NCI-H69 (cell line): ENCODE results near the gene PCDH1.

Experiments used
- DNase-seq: peaks from one replicate; lab custom pipeline; 2025; lab: John Stamatoyannopoulos, UW

The PCDH1 gene

DNA sequence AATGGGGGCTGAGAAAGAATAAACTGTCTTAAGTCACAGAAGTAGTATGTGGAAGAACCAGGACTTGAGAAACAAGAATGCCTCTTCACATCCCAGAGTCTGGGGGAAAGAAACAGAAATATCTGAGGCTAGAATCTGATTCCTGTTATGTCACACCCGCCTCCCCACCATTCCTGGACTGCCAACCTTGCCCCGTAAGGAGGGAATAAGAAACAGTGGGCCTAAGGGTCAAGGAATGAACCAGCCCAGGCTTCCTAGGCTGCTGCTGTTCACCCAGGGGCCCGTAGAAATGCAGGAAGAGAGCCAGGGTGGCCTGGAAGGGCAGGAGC lies 4.3 kb downstream of the PCDH1 start:
- DNase-seq: no peak

DNA sequence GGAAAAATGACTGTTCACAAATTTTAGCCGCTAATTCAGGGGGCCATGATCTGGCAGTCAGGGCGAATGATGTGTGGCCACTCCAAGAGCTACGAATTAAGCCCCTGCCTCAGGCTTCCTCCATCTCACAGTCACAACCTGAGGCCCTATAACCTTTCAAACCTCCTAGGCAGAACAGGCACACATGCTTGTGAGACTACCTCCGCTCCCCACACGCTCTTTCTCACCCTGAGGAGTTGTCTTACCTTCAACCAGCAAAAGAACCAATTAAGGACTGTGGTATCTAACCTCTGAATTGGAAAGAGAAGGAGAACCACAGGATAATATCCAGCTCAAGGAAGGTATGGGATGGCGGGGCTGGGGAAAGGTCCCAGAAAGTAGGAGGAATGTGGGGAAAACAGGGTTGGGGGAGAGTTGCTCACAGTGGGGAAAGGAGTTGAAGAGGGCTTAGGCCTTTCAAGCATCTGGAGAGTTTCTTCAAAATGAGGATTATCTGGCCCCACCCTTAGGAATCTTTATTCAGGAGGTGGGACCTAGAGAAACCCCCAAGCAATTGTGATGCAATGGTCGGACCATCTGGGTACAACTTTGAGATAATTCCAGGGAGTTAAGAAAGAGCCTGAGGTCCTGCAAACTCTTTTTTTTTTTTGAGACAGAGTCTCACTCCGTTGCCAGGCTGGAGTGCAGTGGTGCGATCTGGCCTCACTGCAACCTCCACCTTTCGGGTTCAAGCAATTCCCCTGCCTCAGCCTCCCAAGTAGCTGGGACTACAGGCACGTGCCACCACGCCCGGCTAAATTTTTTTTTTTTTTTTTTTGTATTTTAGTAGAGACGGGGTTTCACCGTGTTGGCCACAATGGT lies 5.5 kb downstream of the PCDH1 start:
- DNase-seq: no peak

DNA sequence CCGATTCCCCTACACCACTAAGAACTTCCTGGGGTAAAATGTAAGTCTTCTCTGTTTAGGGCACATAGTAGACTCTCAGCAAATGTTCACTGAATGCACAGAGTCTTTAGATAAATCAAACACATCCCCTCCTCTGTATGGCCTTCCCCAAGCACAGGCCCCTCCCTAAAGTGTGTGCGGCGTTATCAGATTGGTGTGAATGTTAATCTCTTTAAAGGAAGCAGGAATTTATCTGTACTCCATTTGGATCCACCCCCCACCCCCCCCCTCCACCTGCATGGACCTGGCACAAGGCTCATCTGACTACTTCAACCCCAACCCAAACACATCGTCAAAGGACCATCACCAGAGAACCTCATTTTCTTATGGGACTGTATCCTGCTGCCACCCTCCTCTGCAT lies 6.3 kb downstream of the PCDH1 start:
- DNase-seq: no peak

DNA sequence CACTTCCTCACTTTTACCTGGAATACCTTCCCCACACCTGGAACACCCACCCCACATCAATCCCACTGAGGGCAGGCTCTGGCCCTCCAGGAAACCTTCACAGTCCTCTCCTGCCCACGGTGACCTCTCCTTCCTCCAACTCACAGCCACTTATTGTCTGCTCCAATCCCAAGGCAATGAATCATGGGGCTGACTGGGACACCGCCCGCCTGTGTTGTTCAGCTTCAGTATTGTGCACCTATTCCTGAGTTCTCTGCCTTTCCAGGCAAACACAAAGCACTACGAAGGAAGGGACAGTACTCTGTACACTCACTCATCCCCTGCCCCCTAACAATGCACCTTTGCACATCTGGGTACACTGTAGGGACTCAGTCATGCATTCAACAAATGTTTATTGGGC lies 7.3 kb downstream of the PCDH1 start:
- no peak for DNase-seq

DNA sequence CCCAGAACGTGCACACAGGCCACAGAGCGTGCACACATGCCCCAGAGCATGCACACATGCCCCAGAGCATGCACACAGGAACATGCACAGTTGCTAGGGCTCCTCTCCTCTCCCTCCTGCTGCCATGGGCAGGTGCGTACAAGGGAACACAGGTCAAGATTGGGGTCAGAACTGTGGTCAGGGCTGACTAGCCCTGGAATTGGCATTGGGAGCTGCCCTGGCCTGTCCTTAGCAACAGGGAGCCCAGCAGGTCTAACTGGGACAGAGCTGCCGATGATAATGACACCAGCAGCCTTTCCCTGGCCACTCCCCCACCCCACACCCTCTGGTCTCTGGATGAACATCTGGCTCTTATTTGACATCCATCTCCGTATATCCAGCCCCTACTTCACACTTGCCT lies 8.0 kb downstream of the PCDH1 start:
- no peak for DNase-seq

DNA sequence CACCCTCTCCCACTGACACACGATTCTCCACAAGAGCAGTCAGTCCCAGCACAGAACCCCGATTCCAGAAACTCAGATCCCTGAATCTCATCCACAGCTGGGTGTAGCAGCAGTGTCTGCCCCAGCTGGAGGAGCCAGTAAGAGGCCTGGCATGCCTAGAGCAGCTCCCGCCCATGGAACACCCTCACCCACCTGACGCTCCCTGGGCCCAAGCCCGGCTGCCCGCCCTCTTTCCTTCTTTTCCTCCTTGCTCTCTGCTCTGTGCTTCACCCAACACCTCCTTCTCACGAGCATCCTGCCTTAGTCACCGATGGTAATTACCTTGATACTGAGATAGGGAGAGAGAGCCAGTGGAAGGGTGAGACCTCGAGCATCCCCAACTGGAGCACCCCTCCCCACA lies 8.7 kb downstream of the PCDH1 start:
- no peak for DNase-seq

DNA sequence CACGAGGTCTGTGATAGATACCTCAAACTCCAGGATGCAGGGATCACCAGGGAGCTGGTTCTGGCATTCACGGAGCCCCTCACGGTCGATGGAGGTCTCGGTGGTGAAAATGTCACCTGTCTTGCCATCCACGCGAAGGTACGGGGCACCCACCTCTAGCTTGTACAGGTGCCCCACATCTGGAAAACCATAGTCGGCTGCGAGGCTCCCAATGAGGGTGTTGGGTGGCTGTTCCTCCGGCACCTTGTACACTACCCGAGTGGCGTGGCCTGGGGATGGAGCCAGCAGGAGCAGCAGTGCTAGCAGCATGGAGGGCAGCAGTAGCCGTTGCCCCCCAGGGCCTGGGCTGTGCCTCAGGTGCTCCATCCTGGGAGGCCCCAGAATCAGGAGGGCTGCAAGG lies 9.2 kb downstream of the PCDH1 start:
- DNase-seq: no peak

DNA sequence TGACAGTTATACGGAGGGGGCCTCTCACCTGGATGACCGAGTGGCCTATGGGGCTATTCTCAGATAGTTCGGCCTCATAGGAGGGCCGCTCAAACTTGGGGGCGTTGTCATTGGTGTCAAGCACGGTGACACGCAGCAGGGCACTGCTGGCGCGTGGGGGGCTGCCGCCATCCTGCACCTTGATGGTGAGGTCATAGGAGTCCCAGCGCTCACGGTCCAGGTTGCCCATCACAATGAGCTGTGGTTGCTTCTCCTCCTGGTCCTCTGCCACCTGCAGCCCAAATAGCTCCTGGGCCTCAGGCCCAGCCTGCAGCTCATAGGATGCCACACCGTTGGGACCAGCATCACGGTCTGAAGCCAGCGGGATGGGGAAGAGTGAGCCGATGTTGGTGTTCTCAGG lies 9.7 kb downstream of the PCDH1 start:
- no peak for DNase-seq

DNA sequence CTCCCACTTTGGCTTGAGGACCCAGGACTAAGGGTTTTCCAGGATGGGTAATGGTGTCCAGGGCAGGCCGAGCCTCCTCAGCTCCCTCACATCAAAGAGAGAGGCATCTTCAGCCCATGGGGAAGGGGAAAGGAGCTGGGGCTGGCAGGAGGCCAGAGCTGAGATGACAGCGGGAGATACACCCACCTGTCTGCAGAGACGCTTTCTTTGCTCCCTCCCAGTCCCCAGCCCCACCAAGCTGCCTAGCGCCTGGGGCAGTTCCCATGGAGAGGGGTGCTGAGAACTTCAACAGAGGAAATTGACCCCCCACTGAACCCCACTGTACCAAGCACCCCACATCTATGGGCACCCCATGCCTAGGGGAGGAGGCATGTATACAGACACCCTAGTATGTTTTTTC lies 10.6 kb downstream of the PCDH1 start:
- DNase-seq: peak; percentile 33

DNA sequence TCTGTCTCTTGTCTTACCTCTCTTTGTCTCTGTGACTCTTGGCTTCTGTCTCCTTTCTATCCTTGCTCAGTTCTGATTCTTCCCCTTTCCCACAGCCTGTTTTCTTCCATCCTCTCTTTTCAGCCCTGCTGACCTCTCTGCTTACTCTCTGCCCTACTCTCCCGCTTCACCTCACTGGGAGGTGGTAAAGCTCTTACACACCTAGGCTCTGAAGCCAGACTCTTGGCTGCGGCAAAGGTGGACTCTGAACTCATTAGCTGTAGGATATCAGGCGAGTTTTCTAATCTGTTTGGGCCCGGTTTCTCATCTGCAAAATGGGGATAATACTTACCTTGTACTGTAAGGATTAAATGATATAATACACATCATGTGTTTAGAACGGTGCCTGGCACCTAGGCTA lies 11.1 kb downstream of the PCDH1 start:
- no peak for DNase-seq

DNA sequence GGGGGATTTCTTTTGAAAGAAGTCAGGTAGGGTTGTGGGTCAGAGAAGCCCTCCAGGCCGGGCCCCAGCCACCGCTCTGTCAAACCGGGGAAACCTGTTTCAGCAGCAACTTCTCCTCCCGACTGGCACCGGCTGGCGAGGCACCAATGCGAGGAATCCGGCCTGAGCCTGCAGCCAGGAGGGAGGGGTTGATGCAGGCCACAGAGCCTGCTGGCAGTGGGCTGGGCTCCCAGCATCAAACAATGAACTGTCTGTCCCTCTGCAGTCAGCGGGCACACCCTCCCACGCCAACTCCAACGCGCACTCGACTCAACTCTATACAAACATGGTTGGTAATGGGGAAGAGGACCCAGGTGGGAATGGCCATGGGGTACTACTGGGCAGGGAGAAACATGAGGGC lies 12.1 kb downstream of the PCDH1 start:
- DNase-seq: peak; percentile 49

DNA sequence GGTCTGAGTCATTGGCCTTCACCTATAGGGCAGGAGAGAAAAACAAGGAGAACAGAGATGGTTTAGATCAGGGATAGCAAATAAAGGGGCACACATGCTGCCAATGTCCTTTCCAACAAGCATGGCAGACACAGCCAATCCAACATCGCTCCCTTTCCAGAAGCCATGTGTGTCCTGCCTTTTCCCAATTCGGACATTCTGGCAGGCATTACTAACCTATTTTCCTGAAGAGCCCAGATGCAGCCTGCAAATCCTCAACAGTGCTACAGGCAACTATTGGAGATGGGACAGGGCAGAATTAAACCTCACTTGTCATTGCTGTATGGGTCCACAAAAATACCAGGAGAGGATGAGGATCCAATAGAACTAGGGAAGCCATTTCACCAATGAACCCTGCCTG lies 12.8 kb downstream of the PCDH1 start:
- DNase-seq: no peak

DNA sequence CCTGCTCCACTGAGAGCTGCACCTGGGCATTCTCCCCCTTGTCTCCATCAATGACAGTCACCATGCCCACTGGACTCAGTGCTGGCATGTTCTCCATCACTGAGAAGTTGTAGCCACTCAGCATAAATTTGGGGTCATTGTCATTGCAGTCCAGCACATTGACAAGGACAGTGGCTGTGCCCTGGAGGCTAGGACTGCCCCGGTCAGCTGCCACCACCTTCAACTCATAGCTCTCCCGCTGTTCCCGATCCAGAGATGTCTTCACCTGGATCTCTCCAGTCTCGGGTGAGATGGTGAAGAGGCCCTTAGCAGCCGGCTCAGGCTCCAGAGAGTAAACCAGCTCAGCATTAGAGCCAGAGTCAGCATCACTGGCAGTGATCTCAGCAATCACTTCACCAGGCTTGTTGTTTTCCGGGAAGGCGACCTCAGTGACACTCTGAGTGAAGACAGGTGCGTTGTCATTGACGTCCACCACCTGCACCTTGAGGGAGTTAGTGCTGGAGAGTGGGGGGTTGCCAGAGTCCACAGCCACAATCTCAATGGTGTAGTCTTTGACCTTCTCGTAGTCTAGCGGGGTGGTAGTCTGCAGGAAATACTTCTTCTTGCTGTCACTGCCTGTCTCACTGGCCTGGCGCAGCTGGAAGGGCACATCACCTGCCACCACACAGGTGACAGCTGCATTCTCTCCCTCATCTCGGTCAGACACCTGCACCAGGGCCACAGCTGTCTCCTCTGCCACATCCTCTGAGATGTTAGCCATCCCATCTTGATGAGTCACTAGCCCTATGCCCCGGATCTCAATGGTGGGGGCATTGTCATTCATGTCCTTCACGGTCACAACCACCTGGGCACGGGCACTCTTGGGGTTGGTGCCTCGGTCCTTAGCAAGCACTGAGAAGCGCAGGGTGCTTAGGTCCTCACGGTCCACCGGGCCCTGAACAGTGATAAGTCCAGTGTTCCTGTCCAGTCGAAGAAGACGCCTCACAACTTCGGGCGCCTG lies 13.5 kb downstream of the PCDH1 start:
- no peak for DNase-seq

DNA sequence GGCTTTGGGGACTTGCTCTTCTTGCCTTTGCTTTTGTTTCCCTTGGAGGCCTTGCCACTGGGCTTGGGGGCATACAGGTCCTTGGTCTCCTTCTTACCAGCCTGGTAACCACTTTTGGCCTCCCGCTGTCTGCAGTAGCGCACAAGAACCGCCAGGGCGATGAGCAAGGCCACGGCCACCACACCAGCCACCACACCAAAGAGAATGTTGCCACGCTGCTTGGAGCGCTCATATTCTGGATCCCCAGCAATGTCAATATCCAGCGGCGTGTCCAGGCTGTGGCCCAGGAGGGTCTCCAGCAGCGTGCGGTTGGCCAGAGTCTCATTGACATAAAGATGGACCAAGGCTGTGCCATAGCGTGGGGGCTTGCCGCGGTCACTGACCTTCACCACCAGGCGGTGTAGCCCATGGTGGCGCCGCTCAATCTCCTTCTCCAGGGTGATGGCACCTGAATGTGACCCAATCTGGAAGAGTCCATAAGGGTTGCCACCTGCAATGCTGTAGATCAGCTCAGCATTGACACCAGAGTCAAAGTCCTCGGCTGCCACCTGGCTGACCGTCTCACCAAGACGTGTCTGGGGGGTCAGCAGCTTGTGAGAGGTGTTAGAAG lies 14.5 kb downstream of the PCDH1 start:
- no peak for DNase-seq

DNA sequence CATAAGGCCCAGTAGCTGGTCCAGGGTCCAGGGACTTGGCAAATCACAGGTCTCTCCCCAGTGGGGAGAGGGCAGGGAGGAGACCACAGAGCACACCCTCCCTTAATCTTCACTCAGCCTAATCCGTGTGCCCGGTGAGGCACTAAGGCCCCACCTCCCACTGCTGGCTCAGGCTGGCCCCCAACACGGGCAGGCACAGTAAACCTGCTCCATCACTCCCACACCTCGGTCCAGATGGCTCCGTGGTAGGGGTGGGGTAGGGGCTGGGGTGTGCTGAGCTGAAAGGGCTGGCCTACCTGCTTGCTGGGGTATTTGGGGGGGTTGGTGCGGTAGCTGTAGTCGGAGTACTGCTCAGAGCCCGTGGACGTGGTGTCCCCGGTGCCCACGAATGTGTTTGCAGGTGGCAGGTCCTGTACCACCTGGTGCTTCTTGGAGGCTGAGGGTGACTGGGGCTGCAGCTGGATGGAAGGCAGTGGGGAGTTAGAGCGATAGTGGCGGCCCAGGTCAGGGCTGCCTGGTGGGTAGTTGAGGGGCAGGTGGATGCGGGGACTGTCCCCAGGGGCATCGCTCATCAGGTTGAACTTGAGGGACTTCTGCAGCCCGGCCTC lies 15.2 kb downstream of the PCDH1 start:
- DNase-seq: no peak

DNA sequence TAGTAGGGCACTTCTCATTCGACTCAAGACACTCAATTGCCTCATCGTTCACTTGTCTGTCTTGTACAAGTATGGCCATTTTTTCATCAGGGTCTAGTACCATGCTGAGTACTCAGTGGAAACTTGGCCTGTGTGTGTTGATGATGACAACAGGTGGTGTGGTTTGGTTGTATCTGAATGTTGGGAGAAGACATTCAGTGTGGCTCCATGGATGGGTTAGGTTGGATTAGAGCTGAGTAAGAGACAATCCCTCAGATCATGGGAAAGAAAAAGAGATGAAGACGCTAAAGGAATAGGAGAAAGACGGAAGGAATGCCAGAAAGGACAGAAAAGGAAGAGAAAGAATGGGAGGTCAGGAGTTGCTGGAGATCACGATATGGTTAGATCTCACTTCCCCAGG lies 17.0 kb downstream of the PCDH1 start:
- no peak for DNase-seq

DNA sequence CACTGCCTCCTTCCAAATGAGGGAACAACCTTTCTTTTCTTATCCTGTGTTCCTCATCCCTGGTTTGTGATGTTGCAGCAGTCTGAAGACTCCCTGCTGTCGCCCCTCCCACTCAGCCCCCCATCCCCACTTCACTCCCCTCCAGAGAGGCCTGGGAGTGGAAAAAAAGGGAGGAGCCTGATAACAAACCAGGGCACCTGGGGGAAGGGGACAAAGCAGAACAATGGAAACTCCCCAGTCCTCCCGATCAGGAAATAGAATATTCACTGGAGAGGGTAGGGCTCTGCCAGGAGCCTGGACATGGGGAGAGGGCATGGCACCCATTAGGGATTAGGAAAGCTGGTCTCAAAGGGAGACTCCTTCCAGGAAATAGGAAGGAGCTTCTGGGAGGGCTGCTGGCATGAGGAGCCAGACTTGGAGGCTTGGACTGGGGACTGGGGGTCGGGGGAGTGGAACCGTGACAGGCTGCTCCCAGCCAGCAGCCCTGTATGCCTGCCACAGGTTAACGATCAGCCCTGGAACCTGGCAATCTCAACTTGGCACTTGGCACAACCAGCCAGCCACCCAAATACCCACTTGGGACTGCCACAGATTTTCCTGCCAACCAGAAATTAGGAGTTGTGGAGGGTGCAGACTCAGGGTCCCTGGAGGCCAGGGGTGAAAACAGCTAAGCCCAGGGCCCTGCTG lies 20.0 kb downstream of the PCDH1 start:
- no peak for DNase-seq

DNA sequence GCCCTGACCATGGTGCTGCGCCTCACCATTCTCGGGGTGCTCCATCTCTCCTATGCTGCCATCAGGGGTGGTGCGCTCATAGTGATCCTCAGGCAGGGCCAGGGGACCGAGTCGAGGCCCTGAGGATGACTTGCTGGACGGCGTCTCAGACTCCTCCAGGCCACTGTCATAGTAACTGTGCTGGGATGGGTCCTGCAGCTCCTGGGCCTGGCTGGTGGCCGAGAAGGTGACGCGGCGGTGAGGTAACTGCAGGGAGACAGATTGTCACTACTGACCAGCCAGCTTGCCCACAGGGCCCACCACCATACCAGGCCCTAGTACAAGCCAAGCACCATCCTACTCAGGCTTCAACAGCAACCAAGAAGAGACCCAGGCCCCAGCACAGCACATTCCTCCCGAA lies 21.0 kb downstream of the PCDH1 start:
- DNase-seq: no peak

DNA sequence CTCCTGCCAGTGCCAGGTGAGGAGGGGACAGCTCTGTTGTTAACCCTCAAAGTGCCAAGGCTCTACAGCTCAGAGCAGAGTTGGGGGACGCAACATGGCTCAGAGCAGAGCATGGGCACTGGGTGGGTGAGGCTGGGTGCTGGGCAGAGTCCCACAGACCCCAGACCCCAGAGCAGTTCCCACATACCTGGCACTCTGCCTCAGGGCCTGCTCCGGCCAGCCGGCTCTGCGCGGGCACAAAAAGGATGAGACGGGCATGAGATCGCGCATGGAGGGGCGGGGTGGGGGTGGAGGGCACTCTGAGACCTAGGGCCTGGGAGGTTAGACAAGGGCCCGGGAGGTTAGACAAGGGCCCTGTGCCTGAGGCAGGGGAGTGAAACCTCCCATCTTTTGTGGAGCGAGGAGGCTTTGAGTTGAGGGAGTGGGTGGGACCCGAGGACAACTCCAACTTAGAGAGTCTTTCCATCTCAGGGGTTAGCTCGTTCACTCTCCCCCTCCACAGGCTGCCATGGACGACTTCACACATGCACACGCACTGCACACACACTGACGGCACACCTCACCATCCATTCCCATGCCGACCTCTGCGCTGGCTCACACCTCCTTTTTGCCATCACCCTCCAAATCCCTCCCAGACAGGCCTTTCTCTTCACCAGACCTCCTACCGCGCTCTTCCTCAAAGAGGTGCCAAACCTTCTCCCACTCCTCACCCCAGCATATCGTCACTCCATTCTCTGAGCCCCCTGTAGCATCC lies 22.0 kb downstream of the PCDH1 start:
- DNase-seq: no peak

DNA sequence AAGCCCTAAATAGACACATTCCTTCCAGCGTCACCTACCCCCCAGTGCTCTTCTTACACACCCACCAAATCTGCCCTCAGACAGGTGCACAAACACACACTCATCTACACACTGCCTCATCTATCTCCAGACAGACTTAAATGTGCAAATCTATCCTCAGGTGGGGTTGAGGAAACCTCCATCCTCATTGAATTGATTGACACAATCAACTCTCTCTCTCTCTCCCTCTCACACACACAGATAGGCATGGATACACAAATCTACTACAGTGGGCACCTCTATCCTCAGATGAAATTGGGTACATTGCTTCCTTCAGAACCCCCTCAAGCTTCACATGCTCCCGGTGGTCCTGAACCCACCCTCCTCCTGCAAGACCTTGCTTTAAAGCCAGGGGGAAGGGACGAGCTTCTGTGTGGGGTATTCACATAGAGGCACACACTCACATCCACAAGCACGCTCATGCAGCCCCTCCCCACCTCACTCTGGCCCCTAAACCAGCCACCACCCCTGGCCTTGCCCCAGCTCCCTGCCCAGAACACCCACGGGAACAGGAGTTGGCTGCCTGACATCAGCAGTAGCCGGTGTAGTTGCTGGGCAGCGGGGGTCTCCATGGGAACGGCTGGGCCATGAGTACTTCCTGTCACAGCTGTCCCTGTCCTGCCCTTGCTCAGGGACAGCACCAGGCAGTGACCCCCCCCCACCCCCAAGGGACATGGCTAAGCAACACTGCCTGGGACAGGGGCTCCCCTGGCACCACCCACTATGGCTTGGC lies 22.8 kb downstream of the PCDH1 start:
- DNase-seq: peak; percentile 59
